ENCODE data around the gene ERLIN1. TPM values are rescaled to one million over a fixed set of nuclear protein-coding genes. Genes with fewer than 3 reads are reported as not detected.
"Not testable (repeated sequence)": the region's sequence is repeated elsewhere in the genome, so short reads cannot be mapped to it uniquely, and the experiment has no call there.

ERLIN1 gene
- total RNA-seq, 2 donors from 2014 or later, result 50.0 to 58.4 TPM

- no peak for DNase-seq
- no peak overlapping the region for H3K9ac ChIP-seq (ENCODE audit: low read depth in 2 of 2, low read length in 2 of 2)
- no peak overlapping the region for H3K4me3 ChIP-seq
- no peak overlapping the region for H3K27ac ChIP-seq
- intact Hi-C loops (cut with DNase I), result no loop called here
- no peaks in the 10 kb centered on the region for H3K36me3 ChIP-seq
- H3K27me3 ChIP-seq, result no peaks in the 10 kb centered on the region
- no peak for TF ChIP-seq CTCF (IDR thresholded peaks at IDR 0.05)
- H3K9me3 ChIP-seq, result no peaks in the 10 kb centered on the region
- H3K4me1 ChIP-seq, result no peaks in the 10 kb centered on the region
Measured at GRCh38 chr10:100133801-100134200, 52.0 kb downstream of the ERLIN1 start.

- H3K4me1 ChIP-seq, result no peaks in the 10 kb centered on the region
- H3K9me3 ChIP-seq, result no peaks in the 10 kb centered on the region
- H3K27me3 ChIP-seq, result no peaks in the 10 kb centered on the region
- H3K9ac ChIP-seq (ENCODE audit: low read depth in 2 of 2, low read length in 2 of 2), result no peak overlapping the region
- H3K36me3 ChIP-seq, result no peaks in the 10 kb centered on the region
- DNase-seq, result no peak
- no peak for TF ChIP-seq CTCF (IDR thresholded peaks at IDR 0.05)
- no peak overlapping the region for H3K27ac ChIP-seq
- no peak overlapping the region for H3K4me3 ChIP-seq
- intact Hi-C loops (cut with DNase I), result no loop called here
Measured at GRCh38 chr10:100132427-100132826, 53.4 kb downstream of the ERLIN1 start.

- Histone ChIP-seq H3K27me3 (no peaks in the 10 kb centered on the region), H3K4me3 (no peak overlapping the region), H3K9ac (ENCODE audit: low read depth in 2 of 2, low read length in 2 of 2) (no peak overlapping the region), H3K36me3 (no peaks in the 10 kb centered on the region), H3K9me3 (no peaks in the 10 kb centered on the region), H3K4me1 (no peaks in the 10 kb centered on the region), H3K27ac (no peak overlapping the region)
- no peak for DNase-seq
- TF ChIP-seq CTCF (IDR thresholded peaks at IDR 0.05), result no peak
- intact Hi-C loops (cut with DNase I), result no loop called here
Measured at GRCh38 chr10:100131571-100131970, 54.3 kb downstream of the ERLIN1 start.

GRCh38 chr10:100130831-100131230 is 55.0 kb downstream of the ERLIN1 start:
- no peak for TF ChIP-seq CTCF (IDR thresholded peaks at IDR 0.05)
- no peak overlapping the region for H3K9ac ChIP-seq (ENCODE audit: low read depth in 2 of 2, low read length in 2 of 2)
- H3K4me1 ChIP-seq, result no peaks in the 10 kb centered on the region
- no peak for DNase-seq
- H3K4me3 ChIP-seq, result no peak overlapping the region
- no peaks in the 10 kb centered on the region for H3K36me3 ChIP-seq
- no peaks in the 10 kb centered on the region for H3K9me3 ChIP-seq
- H3K27me3 ChIP-seq, result no peaks in the 10 kb centered on the region
- no peak overlapping the region for H3K27ac ChIP-seq
- intact Hi-C loops (cut with DNase I), result no loop called here

- DNase-seq, result no peak
- no peak overlapping the region for H3K4me3 ChIP-seq
- no peaks in the 10 kb centered on the region for H3K9me3 ChIP-seq
- no peak overlapping the region for H3K27ac ChIP-seq
- H3K36me3 ChIP-seq, result no peaks in the 10 kb centered on the region
- H3K27me3 ChIP-seq, result no peaks in the 10 kb centered on the region
- intact Hi-C loops (cut with DNase I), result no loop called here
- TF ChIP-seq CTCF (IDR thresholded peaks at IDR 0.05), result no peak
- H3K4me1 ChIP-seq, result no peaks in the 10 kb centered on the region
- no peak overlapping the region for H3K9ac ChIP-seq (ENCODE audit: low read depth in 2 of 2, low read length in 2 of 2)
Measured at GRCh38 chr10:100129424-100129823, 56.4 kb downstream of the ERLIN1 start.

GRCh38 chr10:100128951-100129350 is 56.9 kb downstream of the ERLIN1 start:
- DNase-seq, result no peak
- H3K9me3 ChIP-seq, result no peaks in the 10 kb centered on the region
- TF ChIP-seq CTCF (IDR thresholded peaks at IDR 0.05), result no peak
- no peak overlapping the region for H3K4me3 ChIP-seq
- no peak overlapping the region for H3K27ac ChIP-seq
- no peaks in the 10 kb centered on the region for H3K36me3 ChIP-seq
- H3K27me3 ChIP-seq, result no peaks in the 10 kb centered on the region
- no peaks in the 10 kb centered on the region for H3K4me1 ChIP-seq
- no peak overlapping the region for H3K9ac ChIP-seq (ENCODE audit: low read depth in 2 of 2, low read length in 2 of 2)
- intact Hi-C loops (cut with DNase I), result no loop called here

- H3K27me3 ChIP-seq; H3K9me3 ChIP-seq; intact Hi-C loops (cut with DNase I); DNase-seq; H3K27ac ChIP-seq; H3K36me3 ChIP-seq; H3K4me1 ChIP-seq; H3K9ac ChIP-seq (ENCODE audit: low read depth in 2 of 2, low read length in 2 of 2); H3K4me3 ChIP-seq: not testable (repeated sequence)
Measured at GRCh38 chr10:100125335-100125734, 60.5 kb downstream of the ERLIN1 start.
